ENCODE results near the gene FGGY. TPM values are rescaled to one million over a fixed set of nuclear protein-coding genes. Genes with fewer than 3 reads are reported as not detected.
"Not testable (repeated sequence)": the region's sequence is repeated elsewhere in the genome, so short reads cannot be mapped to it uniquely, and the experiment has no call there.

Gene FGGY
- polyA plus RNA-seq, 4 donors, result 5.7 to 24.3 (median 20.8) TPM

- no peak for DNase-seq (ENCODE audit: low read depth in 4 of 4, low spot score in 3 of 4)
Measured at GRCh38 chr1:59473831-59474230, 176.9 kb downstream of the FGGY start.

- DNase-seq (ENCODE audit: low read depth in 4 of 4, low spot score in 3 of 4), result no peak
Measured at GRCh38 chr1:59474496-59474895, 177.6 kb downstream of the FGGY start.

DNA sequence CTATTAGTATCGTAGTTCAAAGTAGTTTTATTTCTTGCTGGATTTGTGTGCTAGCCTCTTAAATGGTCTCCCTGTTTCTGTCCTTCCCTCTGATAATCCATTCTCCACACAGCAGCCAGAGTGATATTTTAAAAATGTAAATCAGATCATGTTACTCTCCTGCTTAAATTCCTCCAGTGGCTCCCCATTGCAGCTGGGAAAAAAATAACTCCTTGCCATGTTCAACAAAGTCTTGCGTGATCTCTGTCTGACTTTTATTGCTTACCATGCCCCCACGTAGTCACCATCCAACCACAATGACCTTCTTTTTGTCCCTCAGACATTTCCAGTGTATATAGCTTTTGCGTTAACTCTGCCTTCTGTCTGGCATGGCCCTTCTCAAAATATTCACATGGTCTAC, 178.8 kb downstream of the FGGY start:
- DNase-seq (ENCODE audit: low read depth in 4 of 4, low spot score in 3 of 4), result no peak

DNA sequence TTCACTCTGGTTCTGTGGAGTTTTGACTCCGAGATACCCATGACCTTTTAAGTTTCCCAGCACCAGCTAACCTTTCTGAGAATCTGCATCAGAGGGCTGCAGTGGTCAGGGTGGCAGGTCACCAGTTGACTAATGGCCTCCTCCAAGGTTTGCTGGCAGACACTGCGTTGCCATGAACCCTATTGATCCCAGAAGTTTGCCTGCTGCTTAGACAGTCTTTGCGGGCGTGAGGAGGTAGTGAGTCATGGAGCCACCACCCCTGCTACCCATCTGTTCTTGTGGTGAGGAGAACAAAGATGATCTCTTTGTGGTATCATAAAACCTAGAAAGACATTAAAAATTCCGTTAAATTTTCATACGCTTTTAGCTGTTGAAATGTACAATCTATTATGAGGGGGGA, 180.4 kb downstream of the FGGY start:
- DNase-seq (ENCODE audit: low read depth in 4 of 4, low spot score in 3 of 4), result no peak

DNA sequence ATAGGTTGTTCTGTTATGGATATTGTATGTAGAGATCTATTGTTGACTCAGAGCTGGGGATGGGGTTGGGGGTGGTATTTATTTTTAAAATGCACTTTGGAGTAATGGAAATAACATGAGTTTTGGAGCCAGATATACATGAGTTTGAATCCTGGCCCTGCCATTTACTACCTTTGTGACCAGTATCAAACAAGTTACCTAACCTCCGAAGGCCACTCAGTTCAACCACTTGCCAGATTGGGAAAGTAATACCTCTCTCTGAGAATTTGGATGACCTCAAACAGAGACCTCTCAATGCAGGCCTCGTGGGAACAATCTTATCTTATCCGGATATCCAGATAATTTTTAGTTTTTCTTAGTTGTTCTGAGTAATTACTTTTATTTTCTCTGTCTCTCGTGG, 181.0 kb downstream of the FGGY start:
- no peak for DNase-seq (ENCODE audit: low read depth in 4 of 4, low spot score in 3 of 4)

- no peak for DNase-seq (ENCODE audit: low read depth in 4 of 4, low spot score in 3 of 4)
Measured at GRCh38 chr1:59478822-59479221, 181.9 kb downstream of the FGGY start.

DNA sequence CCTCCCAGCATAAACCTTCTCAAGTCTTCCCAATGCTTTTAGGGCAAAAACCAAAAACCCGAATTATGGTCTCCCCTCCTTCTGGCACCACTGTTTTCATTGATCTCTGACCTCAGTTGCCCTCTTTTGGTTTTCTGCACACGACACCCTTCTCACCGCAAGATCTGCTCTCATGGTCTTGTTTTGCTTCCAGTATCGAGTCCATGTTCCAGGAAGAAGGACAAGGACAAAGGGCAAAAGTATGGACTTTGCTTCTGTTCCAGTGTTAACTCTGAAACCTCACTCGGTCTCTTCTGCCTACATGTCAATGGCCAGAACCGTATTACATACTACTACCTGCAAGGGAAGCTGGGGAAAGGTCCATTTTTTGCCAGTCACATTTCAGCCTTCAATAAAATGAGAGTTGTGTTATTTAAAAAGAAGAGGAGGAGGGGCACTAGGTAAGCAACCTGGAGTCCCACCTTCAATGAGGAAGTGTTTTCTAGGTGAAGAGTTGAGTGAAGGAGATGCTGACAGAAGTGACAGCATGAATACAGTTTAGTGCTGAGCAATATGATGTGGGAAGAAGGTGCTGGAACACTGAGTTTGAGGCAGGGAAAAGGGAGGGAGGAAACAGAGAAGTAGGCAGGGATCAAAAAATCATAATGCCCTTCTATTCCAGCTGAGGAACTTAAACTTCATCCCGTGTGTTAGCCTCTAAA, 183.4 kb downstream of the FGGY start:
- DNase-seq (ENCODE audit: low read depth in 4 of 4, low spot score in 3 of 4), result no peak

GRCh38 chr1:59481881-59482505, 185.1 kb downstream of the FGGY start:
- no peak for DNase-seq (ENCODE audit: low read depth in 4 of 4, low spot score in 3 of 4)

DNA sequence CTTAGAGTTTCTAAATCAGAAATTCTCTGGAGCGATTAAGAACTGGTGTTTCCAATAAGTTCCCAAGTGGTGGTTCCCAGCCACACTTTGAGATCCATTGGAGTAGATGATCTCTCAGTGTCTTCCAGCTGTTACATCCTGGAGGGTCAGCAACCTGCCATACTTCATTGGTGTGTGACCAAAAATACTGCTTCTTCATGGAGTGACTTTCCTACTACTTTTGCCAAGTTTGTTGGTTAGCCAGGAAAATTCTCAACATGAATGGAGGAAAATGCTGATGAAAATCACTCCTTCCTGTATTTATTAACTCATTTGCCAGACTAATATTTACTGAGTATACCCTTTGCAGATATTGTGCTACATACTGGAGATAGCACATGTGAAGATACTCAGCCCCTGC, 186.1 kb downstream of the FGGY start:
- no peak for DNase-seq (ENCODE audit: low read depth in 4 of 4, low spot score in 3 of 4)

GRCh38 chr1:59484096-59484495, 187.2 kb downstream of the FGGY start:
- no peak for DNase-seq (ENCODE audit: low read depth in 4 of 4, low spot score in 3 of 4)

GRCh38 chr1:59485171-59485570, 188.3 kb downstream of the FGGY start:
- no peak for DNase-seq (ENCODE audit: low read depth in 4 of 4, low spot score in 3 of 4)

- no peak for DNase-seq (ENCODE audit: low read depth in 4 of 4, low spot score in 3 of 4)
Measured at GRCh38 chr1:59485949-59486348, 189.1 kb downstream of the FGGY start.

- DNase-seq (ENCODE audit: low read depth in 4 of 4, low spot score in 3 of 4), result no peak
Measured at GRCh38 chr1:59486615-59487014, 189.7 kb downstream of the FGGY start.

DNA sequence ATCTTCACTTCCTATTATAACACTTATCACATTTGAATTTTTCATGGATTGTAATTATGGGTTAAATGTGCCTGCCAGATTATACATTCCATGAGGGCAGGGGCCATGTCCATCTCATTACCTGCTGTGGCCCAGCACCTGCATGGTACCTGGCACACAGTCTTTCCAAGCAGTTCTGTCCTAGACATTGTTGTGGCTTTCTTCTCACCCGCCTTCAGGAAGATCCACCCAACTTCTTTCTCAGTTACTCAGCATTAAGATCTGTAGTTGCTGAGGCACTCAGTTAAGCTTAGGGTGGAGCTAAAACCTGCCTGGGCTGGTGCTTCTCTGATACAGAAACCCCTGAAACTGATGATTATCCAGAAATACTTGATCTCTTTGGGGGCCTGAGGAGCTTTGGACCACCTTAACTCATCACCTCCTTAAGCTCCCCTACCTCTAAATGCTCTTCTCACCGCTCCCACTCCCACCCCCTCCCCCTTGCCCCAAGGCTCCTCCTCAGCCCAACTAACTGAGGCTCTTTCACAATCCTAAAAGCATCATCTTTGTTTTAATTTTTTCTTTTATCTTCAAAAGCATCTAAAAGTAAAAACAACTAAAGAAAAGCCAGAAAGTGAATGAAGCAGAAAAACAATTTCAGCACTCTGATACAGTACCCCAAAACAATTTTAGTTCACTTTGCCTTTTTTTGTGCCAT, 190.6 kb downstream of the FGGY start:
- no peak for DNase-seq (ENCODE audit: low read depth in 4 of 4, low spot score in 3 of 4)

GRCh38 chr1:59492500-59492899, 195.6 kb downstream of the FGGY start:
- DNase-seq (ENCODE audit: low read depth in 4 of 4, low spot score in 3 of 4), result no peak

GRCh38 chr1:59494145-59494833, 197.4 kb downstream of the FGGY start:
- DNase-seq (ENCODE audit: low read depth in 4 of 4, low spot score in 3 of 4), result no peak

GRCh38 chr1:59496156-59496555, 199.3 kb downstream of the FGGY start:
- not testable (repeated sequence) for DNase-seq (ENCODE audit: low read depth in 4 of 4, low spot score in 3 of 4)

- DNase-seq (ENCODE audit: low read depth in 4 of 4, low spot score in 3 of 4), result no peak
Measured at GRCh38 chr1:59497616-59498015, 200.7 kb downstream of the FGGY start.

DNA sequence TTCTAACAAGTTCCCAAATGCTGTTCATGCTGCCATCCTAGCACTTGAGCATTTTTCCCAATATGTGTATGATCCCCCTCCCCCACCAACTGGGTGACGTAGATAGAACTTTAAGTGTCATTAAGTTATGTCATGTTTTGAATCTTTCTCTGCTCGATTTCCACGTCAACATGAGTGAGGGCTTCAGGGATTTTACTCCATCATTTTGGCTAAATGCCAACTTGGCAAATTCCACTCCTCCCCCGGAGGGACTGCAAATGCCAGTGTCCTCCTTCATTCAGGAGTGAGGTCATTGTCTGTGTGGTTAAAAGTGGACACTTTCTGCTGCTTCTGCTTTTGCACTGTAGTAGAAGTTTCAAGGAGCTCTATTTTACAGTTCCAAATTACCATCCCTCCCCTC, 201.7 kb downstream of the FGGY start:
- DNase-seq (ENCODE audit: low read depth in 4 of 4, low spot score in 3 of 4), result no peak

DNA sequence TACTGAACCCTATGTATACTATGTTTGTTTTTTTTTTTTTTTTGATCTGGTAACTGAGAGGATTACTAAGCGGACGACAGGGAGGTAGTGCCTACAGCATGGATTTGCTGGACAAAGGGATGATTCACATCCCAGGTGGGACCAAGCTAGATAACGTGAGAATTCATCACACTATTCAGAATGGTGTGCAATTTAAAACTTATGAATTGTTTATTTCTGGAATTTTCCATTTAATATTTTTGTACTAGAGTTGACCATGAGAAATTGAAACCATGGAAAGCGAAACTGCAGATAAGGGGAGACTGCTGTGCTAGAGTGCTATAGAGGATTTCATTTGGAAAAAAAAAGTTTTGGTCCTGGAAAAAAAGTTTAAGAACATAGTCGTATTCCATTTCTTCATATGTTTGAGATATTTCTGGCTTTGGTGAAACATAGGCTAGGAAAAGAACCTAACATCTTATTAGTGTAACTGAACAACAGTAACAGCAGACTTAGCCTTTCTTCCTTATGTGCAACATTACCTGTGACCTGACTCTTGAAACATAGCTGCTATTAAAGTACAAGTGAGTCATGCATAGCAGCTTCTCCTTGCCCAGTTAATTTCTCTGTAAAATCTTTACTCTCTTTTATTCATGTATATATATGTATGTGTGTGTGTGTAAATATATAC, 202.5 kb downstream of the FGGY start:
- DNase-seq (ENCODE audit: low read depth in 4 of 4, low spot score in 3 of 4), result no peak
